CD8-positive, alpha-beta memory T cell (primary cell): Measurements from ENCODE around the gene ECM2. TPM values are rescaled to one million over a fixed set of nuclear protein-coding genes. Genes with fewer than 3 reads are reported as not detected.
"Not testable (repeated sequence)": the region's sequence is repeated elsewhere in the genome, so short reads cannot be mapped to it uniquely, and the experiment has no call there.

Experiments
- CTCF ChIA-PET: fragments of 350-600 bp; sonication (Branson Sonifier 250); formaldehyde crosslinking; loops from one replicate; lab custom pipeline; 2021; ENCODE audit warnings: antibody characterized with exemption; lab: Charles Lee
- POLR2A ChIA-PET: fragments of 350-600 bp; sonication (Branson Sonifier 250); formaldehyde crosslinking; loops from one replicate; lab custom pipeline; 2021; ENCODE audit warnings: antibody characterized with exemption; lab: Charles Lee
- DNase-seq, 5 donors: peaks; one replicate each; pipeline versions ENCODE4 v3.0.0 to v3.0.0-alpha.2; 2020 to 2022; ENCODE audit warnings: mixed read lengths in 1 of 5
- H3K27ac ChIP-seq: one replicate; pipeline ENCODE4 v1.7.0; 2013; ENCODE audit warnings: low read depth, mild to moderate bottlenecking, low read length, moderate library complexity
- H3K27me3 ChIP-seq: 2 replicates; pipeline ENCODE4 v1.7.0; 2013; ENCODE audit warnings: low read length, mild to moderate bottlenecking; ENCODE audit not compliant: insufficient read depth, poor library complexity, severe bottlenecking
- H3K36me3 ChIP-seq: 2 replicates; pipeline ENCODE4 v1.7.0; 2013; ENCODE audit warnings: mild to moderate bottlenecking, low read length, moderate library complexity; ENCODE audit not compliant: insufficient read depth
- H3K4me1 ChIP-seq: 2 replicates; pipeline ENCODE4 v1.7.0; 2013; ENCODE audit warnings: mild to moderate bottlenecking, low read length, moderate library complexity; ENCODE audit not compliant: insufficient read depth
- H3K4me3 ChIP-seq: 2 replicates; pipeline ENCODE4 v1.7.0; 2013; ENCODE audit warnings: mild to moderate bottlenecking, low read length
- H3K9me3 ChIP-seq: 2 replicates; pipeline ENCODE4 v1.7.0; 2013; ENCODE audit warnings: mild to moderate bottlenecking, low read length
- H3K27ac Mint-ChIP-seq, 8 donors: one replicate each; pipeline ENCODE4 v1.8.0; 2020 to 2021; ENCODE audit warnings: mixed read lengths in 8 of 8, mild to moderate bottlenecking in 6 of 8, inconsistent platforms in 3 of 8, moderate library complexity in 3 of 8
- H3K27me3 Mint-ChIP-seq, 2 donors: one replicate each; pipeline ENCODE4 v1.8.0; 2020 to 2021; ENCODE audit warnings: mixed read lengths in 2 of 2, mild to moderate bottlenecking in 1 of 2, moderate library complexity in 1 of 2
- H3K36me3 Mint-ChIP-seq, 3 donors: one replicate each; pipeline ENCODE4 v1.8.0; 2020 to 2021; ENCODE audit warnings: mixed read lengths in 3 of 3, inconsistent platforms in 1 of 3, mild to moderate bottlenecking in 1 of 3
- H3K4me1 Mint-ChIP-seq, 3 donors: one replicate each; pipeline ENCODE4 v1.8.0; 2020 to 2021; ENCODE audit warnings: mixed read lengths in 3 of 3, inconsistent platforms in 1 of 3, mild to moderate bottlenecking in 1 of 3
- H3K4me3 Mint-ChIP-seq, 7 donors: one replicate each; pipeline ENCODE4 v1.8.0; 2020 to 2021; ENCODE audit warnings: mixed read lengths in 7 of 7, mild to moderate bottlenecking in 6 of 7, moderate library complexity in 4 of 7, inconsistent platforms in 2 of 7
- H3K9me3 Mint-ChIP-seq, 5 donors: one replicate each; pipeline ENCODE4 v1.8.0; 2020 to 2022; ENCODE audit warnings: mixed read lengths in 5 of 5, mild to moderate bottlenecking in 3 of 5, moderate library complexity in 2 of 5, inconsistent platforms in 1 of 5
- polyA plus RNA-seq: library from polyadenylated mRNA; unstranded; fragments of 300-500 nt; fragmentation: Illumina TruSeq; gene quantifications from one replicate; pipeline ENCODE4 v1.2.3, GENCODE V29; 2021
- total RNA-seq, 2 experiments: library from RNA; stranded (reverse); gene quantifications; one replicate each; pipeline ENCODE4 v1.2.3, GENCODE V29; 2021

Gene ECM2
- not detected for total RNA-seq
- not detected for polyA plus RNA-seq

DNA sequence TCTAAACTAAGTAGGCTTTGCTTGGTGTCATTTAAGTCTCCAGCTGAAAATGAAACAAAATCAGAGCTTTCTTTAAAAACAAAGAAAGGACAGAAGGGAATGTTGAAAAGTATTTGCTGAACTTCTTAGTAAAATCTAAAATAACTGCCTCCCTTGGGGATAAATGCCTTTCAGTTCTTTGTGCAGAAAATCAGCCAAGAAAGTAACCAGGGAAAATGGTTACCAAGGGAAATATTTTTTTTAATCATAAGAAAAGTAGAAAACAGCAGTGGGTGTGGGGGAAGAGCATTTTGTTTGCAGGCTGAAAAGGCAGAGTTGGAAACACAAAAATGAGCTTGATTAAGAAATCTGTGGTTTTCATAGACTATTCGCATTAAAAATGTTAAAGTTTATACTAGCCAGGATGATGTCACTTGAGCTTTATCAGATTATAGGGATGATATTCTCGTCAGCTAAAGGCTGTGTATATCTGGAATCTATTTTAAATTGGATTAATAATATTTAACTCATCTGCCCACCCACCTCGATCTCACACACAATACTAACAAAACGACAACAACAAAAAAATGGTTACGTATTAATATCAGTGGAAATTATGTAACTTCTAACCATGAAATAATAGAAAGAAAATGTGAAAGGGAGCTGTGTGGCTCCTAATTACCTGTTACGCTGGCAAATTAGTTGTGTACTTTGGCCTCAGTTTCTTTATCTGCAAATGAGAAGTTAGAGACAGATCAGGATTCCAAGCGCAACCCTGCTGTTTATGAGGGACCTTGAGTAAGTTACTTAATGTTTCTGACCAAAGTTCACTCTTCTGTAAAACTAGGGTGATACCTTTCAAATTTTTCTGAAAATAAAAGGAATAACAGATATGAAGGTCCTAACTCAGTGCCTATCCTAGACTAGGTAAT lies at the start of gene ECM2:
ECM2 (minus strand) TSS at position 51 of the 911 bp plus-strand sequence. CDS start 13,124 bp downstream, outside the sequence.
- no peak within 1 kb of the TSS for H3K27ac ChIP-seq
- H3K9me3 Mint-ChIP-seq: peaks cover 0 to 2% (median 0%) of the 10 kb centered on the region in 5 donors
- no peak within 1 kb of the TSS for H3K4me3 ChIP-seq
- no peaks in the 10 kb centered on the region for H3K36me3 ChIP-seq
- peaks cover 0 to 6% (median 3%) of the 10 kb centered on the region in 3 donors for H3K36me3 Mint-ChIP-seq
- no peaks in the 10 kb centered on the region for H3K4me1 Mint-ChIP-seq
- no peaks in the 10 kb centered on the region for H3K4me1 ChIP-seq
- no peak within 1 kb of the TSS for H3K27ac Mint-ChIP-seq
- no peaks in the 10 kb centered on the region for H3K27me3 ChIP-seq
- CTCF ChIA-PET: interaction anchor here (0.7 kb wide), 1 partner anchor 327 kb away, joined by 3 read pairs; no protein-coding TSS in a partner anchor
- no peaks in the 10 kb centered on the region for H3K9me3 ChIP-seq
- H3K4me3 Mint-ChIP-seq: no peak within 1 kb of the TSS
- POLR2A ChIA-PET: no interaction called here
- no peaks in the 10 kb centered on the region for H3K27me3 Mint-ChIP-seq
- DNase-seq: no peak

DNA sequence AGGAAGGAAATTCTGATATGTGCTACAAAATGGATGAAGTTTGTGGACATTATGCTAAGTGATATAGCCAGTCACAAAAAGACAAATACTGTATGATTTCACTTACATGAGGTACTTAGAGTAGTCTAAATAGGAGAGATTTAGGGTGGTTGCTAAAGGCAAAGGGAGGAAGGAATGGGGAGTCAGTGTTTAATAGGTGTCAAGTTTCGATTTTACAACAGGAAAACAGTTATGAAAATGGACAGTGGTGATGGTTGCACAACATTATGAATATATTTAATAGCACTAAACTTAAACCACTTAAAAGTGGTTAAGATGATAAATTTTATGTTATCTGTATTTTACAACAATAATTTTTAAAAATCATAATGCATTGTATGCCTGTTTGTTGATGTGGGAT lies 40.4 kb upstream of the ECM2 start:
- no peaks in the 10 kb centered on the region for H3K36me3 ChIP-seq
- H3K9me3 ChIP-seq: no peaks in the 10 kb centered on the region
- Mint-ChIP-seq H3K4me1 (no peaks in the 10 kb centered on the region), H3K27ac (no peak overlapping the region), H3K9me3 (peaks cover 0 to 35% (median 11%) of the 10 kb centered on the region in 5 donors), H3K4me3 (no peak overlapping the region), H3K36me3 (peaks cover 0 to 18% (median 0%) of the 10 kb centered on the region in 3 donors), H3K27me3 (peaks cover 0 to 1% of the 10 kb centered on the region in 2 donors)
- CTCF ChIA-PET: no interaction called here
- H3K27me3 ChIP-seq: no peaks in the 10 kb centered on the region
- POLR2A ChIA-PET: no interaction called here
- no peak overlapping the region for H3K27ac ChIP-seq
- no peaks in the 10 kb centered on the region for H3K4me1 ChIP-seq
- no peak overlapping the region for H3K4me3 ChIP-seq
- no peak for DNase-seq

- Mint-ChIP-seq H3K9me3 (peaks cover 0 to 44% (median 14%) of the 10 kb centered on the region in 5 donors), H3K36me3 (peaks cover 0 to 22% (median 0%) of the 10 kb centered on the region in 3 donors)
- H3K4me1 ChIP-seq, H3K9me3 ChIP-seq, H3K27me3 Mint-ChIP-seq, H3K27ac ChIP-seq, H3K4me3 ChIP-seq, CTCF ChIA-PET, H3K4me1 Mint-ChIP-seq, H3K27me3 ChIP-seq, H3K36me3 ChIP-seq, H3K4me3 Mint-ChIP-seq, DNase-seq, H3K27ac Mint-ChIP-seq, POLR2A ChIA-PET: not testable (repeated sequence)
These were observed 37.8 kb upstream of the ECM2 start for GRCh38 chr9:92573612-92574011.

GRCh38 chr9:92571871-92572270 lies 36.1 kb upstream of the ECM2 start:
- POLR2A ChIA-PET: not testable (repeated sequence)

DNA sequence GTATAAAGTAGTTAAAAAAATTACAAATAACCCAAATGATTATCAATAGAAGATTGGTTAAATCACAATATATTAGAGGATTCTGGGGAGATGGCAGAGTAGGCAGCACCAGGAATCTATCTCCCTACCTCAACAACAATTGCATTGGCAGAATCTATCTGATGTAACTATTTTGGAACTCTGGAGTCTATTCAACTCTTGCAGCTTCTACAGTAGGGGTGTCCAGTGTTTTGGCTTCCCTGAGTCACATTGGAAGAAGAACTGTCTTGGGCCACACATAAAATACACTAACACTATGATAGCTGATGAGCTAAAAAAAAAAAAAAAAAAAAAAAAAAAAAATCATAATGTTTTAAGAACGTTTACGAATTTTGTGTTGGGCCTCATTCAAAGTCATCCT lies 29.2 kb upstream of the ECM2 start:
- H3K4me3 Mint-ChIP-seq: no peak overlapping the region
- H3K27ac Mint-ChIP-seq: no peak overlapping the region
- ChIA-PET POLR2A (no interaction called here), CTCF (no interaction called here)
- no peaks in the 10 kb centered on the region for H3K4me1 Mint-ChIP-seq
- Histone ChIP-seq H3K36me3 (no peaks in the 10 kb centered on the region), H3K9me3 (no peaks in the 10 kb centered on the region), H3K27me3 (no peaks in the 10 kb centered on the region), H3K4me1 (no peaks in the 10 kb centered on the region), H3K4me3 (no peak overlapping the region), H3K27ac (no peak overlapping the region)
- DNase-seq: no peak
- peaks cover 0 to 40% (median 1%) of the 10 kb centered on the region in 3 donors for H3K36me3 Mint-ChIP-seq
- H3K9me3 Mint-ChIP-seq: peaks cover 6 to 33% (median 11%) of the 10 kb centered on the region in 5 donors
- no peaks in the 10 kb centered on the region for H3K27me3 Mint-ChIP-seq

More at GRCh38 chr9:92571871-92572270, 36.1 kb upstream of the ECM2 start:
- H3K4me3 Mint-ChIP-seq, H3K27ac ChIP-seq, H3K4me1 ChIP-seq, H3K36me3 ChIP-seq, H3K27ac Mint-ChIP-seq, H3K27me3 Mint-ChIP-seq, H3K4me3 ChIP-seq, DNase-seq, H3K27me3 ChIP-seq, CTCF ChIA-PET, H3K4me1 Mint-ChIP-seq, H3K9me3 ChIP-seq: not testable (repeated sequence)
- peaks cover 2 to 44% (median 14%) of the 10 kb centered on the region in 5 donors for H3K9me3 Mint-ChIP-seq
- H3K36me3 Mint-ChIP-seq: peaks cover 0 to 25% (median 0%) of the 10 kb centered on the region in 3 donors

GRCh38 chr9:92564504-92564903 lies 28.7 kb upstream of the ECM2 start:
- Mint-ChIP-seq H3K4me3 (no peak overlapping the region), H3K27me3 (no peaks in the 10 kb centered on the region), H3K4me1 (no peaks in the 10 kb centered on the region), H3K27ac (no peak overlapping the region), H3K9me3 (peaks cover 6 to 31% (median 11%) of the 10 kb centered on the region in 5 donors), H3K36me3 (peaks cover 0 to 40% (median 1%) of the 10 kb centered on the region in 3 donors)
- Histone ChIP-seq H3K4me1 (no peaks in the 10 kb centered on the region), H3K36me3 (no peaks in the 10 kb centered on the region), H3K4me3 (no peak overlapping the region), H3K27ac (no peak overlapping the region), H3K27me3 (no peaks in the 10 kb centered on the region), H3K9me3 (no peaks in the 10 kb centered on the region)
- DNase-seq: no peak
- ChIA-PET POLR2A (no interaction called here), CTCF (no interaction called here)

DNA sequence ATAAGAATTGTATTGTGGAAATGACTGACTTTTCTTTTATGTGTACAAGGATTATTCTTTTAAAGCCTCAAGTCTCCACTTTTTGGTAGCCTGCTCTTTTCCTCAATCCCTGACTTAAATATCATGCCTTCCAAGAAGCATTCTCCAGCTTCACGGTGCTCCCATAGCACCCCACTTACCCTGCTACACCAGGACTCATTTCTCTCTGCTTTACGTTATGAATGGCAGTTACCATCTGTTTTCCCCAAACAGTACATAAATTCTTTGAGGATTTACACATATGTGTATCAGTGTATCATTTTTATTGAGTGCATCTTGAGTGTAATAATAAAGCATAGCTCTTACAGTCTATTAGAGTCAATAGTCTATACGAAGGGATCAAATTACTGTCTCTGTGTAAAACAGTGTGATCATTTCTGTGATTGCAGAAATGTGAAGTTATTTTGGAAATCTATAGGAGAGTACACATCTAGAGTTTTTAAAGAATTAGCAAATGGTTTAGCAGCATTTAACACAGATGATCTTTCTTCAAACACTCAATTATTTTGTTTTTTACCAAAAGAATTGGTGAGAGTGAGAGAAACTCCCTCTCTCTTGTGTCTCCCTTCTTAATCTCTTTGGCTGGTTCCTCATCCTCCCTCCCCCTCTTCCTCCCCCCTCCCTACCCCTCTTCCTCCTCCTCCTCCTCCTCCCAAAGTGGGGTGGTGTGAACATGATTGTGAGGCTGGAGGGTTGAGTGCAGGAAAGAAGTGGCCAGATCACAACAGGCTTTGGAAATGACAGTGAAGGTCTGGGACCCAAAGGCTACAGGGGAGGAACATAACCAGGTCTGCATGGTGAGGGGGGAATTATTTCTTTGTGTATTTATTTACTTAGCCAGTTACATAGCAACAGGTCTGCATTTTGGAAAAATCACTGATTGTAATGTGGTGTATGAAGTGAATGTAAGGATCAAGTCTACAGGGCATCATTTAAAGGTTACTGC lies 27.6 kb upstream of the ECM2 start:
- no peaks in the 10 kb centered on the region for H3K4me1 Mint-ChIP-seq

More for the DNA sequence above, 27.6 kb upstream of the ECM2 start:
- no peaks in the 10 kb centered on the region for H3K27me3 Mint-ChIP-seq
- Histone ChIP-seq H3K9me3 (no peaks in the 10 kb centered on the region), H3K4me1 (no peaks in the 10 kb centered on the region), H3K36me3 (no peaks in the 10 kb centered on the region), H3K4me3 (no peak overlapping the region), H3K27ac (no peak overlapping the region), H3K27me3 (no peaks in the 10 kb centered on the region)
- POLR2A ChIA-PET: no interaction called here
- CTCF ChIA-PET: no interaction called here
- H3K36me3 Mint-ChIP-seq: peaks cover 0 to 38% (median 1%) of the 10 kb centered on the region in 3 donors
- H3K4me3 Mint-ChIP-seq: no peak overlapping the region
- peaks cover 6 to 25% (median 10%) of the 10 kb centered on the region in 5 donors for H3K9me3 Mint-ChIP-seq
- DNase-seq: no peak
- no peak overlapping the region for H3K27ac Mint-ChIP-seq
